Breast epithelium (tissue), 3 donors: Measurements from ENCODE around the gene IL2.

ENCODE experiments used
- POLR2AphosphoS5 ChIP-seq, 3 donors: sonication (generic); formaldehyde crosslinking; IDR thresholded peaks; one replicate each; pipeline ENCODE4 v1.6.1; 2017; ENCODE audit warnings: antibody characterized with exemption in 3 of 3
- TF ChIP-seq, protein P1 (sequence below), 3 donors: fragments of 450-650 bp; IDR thresholded peaks; one replicate each; pipeline ENCODE4 v1.5.1; 2016 to 2017; ENCODE audit warnings: antibody characterized with exemption in 3 of 3, mild to moderate bottlenecking in 3 of 3, moderate library complexity in 3 of 3

DNA sequence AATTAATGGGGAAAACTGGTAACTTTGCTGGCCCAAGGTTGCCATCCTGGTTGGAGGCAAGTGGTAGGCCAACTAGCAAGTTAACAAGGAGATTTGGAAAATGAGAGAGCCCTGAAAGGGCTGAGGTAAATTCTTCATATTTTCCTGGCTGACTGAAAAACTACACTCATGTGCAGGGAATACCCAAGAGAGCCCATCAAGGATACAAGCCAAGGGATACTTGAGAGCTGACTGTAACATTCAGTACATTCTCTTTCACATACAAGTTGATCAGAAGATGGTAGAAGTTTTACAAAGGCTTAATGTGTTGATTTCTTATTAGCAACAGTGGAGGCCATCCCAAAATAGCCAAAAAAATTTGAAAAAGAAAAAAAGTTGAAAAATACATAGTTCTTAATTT, 33.3 kb downstream of the IL2 start:
- no peak for TF ChIP-seq POLR2AphosphoS5 (IDR thresholded peaks at IDR 0.05)
- TF ChIP-seq, protein P1, sequence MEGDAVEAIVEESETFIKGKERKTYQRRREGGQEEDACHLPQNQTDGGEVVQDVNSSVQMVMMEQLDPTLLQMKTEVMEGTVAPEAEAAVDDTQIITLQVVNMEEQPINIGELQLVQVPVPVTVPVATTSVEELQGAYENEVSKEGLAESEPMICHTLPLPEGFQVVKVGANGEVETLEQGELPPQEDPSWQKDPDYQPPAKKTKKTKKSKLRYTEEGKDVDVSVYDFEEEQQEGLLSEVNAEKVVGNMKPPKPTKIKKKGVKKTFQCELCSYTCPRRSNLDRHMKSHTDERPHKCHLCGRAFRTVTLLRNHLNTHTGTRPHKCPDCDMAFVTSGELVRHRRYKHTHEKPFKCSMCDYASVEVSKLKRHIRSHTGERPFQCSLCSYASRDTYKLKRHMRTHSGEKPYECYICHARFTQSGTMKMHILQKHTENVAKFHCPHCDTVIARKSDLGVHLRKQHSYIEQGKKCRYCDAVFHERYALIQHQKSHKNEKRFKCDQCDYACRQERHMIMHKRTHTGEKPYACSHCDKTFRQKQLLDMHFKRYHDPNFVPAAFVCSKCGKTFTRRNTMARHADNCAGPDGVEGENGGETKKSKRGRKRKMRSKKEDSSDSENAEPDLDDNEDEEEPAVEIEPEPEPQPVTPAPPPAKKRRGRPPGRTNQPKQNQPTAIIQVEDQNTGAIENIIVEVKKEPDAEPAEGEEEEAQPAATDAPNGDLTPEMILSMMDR (IDR thresholded peaks at IDR 0.05), result no peak
